HL-60/S4 treated with phorbol 12-myristate 13-acetate at 8.2 ng/mL for 4 days and 3 days (cell line): ENCODE results near the gene ZCCHC17.
"Not testable (repeated sequence)": the region's sequence is repeated elsewhere in the genome, so short reads cannot be mapped to it uniquely, and the experiment has no call there.

Experiments used
- in situ Hi-C: fragments of 300-500 bp; cut with MboI; formaldehyde crosslinking; loops from 2 replicates; pipeline ENCODE4 v1.15.0; 2022; ENCODE audit warnings: low sequenced_read_pairs

The ZCCHC17 gene, protein sequence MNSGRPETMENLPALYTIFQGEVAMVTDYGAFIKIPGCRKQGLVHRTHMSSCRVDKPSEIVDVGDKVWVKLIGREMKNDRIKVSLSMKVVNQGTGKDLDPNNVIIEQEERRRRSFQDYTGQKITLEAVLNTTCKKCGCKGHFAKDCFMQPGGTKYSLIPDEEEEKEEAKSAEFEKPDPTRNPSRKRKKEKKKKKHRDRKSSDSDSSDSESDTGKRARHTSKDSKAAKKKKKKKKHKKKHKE

DNA sequence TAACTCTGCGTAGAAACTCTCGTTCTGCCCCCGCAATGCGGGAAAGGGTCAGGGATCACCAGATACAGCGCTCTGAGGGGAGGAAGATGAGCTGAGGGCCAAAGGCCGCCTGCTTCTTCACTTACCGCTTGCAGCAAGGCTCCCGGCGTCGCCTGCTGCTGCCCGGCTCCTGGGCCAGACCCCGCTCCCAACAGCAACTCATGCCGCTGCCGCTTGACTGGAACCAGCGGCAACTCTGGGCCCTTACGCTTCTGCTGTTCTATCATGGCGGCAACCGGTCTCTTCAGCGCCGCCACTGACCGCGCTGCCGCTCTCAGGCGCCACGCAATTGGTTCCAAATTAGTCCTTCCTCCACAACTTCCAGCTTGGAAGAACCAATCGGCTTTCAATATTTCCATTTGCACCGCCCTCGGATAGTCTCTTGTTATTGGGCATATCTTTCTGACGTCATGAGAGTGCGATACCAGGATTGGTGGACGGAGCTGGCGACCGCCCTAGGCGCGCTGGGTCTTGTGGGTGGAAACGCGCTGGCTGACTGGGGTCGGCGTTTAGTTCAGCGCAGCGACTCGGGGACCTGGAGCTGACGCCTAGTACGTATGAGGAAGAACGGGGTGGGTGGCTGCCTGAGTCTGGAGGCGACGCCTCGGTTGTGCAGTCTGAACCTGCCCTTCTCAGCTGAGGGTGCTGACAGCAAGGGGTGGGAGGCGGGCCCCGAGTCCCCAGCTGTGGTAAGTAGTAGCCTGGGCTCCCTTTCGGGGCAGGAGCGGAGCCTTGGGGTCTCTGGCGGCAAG, at the start of gene ZCCHC17, which contains the start of gene SNRNP40:
ZCCHC17 (plus strand) TSS at position 547 of the 791 bp plus-strand sequence. CDS start 13,067 bp downstream, outside the sequence.
SNRNP40 (minus strand) TSS at position 303 of the 791 bp plus-strand sequence; CDS start at position 266, 37 bp downstream.
- in situ Hi-C loops, result no loop called here

DNA sequence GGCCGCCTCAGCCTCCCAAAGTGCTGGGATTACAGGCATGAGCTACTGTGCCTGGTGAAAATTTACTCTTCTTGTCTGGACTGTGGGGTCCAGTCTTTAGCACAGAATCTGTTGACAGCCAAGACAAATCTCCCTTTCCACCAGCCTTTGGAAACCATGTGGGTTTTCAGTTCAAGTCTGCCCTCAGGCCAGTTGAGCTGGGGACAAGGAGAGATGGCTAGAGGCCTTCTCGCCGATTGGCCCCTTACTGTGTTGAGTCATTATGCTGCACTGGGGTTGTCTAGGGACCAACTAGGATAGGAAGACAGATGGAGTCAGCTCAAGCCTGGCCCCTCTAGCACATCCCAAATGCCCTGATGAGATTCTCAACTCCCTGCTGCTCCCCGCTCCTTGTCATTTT, 48.6 kb upstream of the ZCCHC17 start:
- in situ Hi-C loops, result no loop called here

DNA sequence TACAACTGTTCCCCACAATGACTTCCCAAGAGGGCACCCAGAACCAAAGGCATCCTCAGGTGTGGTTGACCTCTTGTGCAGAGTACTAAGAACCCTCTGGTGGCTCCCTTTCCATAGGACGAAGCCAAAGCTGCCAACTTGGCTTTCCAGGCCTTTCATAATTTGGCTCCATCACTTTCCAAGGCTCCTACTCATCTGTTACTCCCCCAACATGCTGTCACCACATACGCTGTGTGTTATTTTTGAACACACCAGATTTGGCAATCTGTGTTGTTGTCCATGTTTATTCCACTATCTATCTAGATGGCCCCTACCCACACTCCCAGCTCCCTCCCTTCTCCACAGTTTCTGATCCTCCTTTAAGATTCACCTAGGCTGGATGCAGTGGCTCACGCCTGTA, 47.0 kb upstream of the ZCCHC17 start:
- in situ Hi-C loops, result no loop called here

DNA sequence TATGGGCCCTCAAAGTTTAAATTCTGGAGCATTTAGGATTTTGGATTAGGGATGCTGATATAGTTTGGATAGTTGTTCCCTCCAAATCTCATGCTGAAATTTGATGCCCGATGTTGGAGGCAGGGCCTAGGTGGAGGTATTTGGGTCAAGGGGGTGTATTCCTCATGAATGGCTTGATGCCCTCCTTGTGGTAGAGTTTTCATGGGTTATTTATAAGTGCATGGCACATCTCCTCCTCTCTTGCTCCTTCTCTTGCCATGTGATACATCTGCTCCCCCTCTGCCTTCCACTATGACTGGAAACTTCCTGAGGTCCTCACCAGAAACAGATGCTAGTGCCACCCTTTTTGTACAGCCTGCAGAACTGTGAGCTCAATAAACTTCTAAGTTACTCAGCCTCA, 39.6 kb upstream of the ZCCHC17 start:
- in situ Hi-C loops, result no loop called here

DNA sequence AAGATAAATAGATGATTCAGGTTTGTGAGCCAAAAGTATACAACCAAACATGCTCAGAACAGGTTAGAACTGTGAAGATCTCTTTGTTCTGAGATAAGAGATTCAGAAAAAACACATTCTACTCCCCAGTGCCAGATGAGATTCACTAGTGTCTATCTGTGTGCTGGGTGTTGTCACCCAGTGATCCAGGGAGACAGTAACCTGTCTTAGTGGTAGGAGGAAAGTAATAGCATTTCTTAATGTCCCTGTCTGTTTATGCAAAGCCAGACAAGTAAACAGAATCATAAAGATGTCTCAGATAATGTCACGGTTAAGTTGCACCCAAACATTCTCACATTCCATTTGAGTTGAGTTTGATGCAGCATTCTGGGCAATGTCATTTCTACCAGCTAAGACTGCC, 38.3 kb upstream of the ZCCHC17 start:
- in situ Hi-C loops, result no loop called here

DNA sequence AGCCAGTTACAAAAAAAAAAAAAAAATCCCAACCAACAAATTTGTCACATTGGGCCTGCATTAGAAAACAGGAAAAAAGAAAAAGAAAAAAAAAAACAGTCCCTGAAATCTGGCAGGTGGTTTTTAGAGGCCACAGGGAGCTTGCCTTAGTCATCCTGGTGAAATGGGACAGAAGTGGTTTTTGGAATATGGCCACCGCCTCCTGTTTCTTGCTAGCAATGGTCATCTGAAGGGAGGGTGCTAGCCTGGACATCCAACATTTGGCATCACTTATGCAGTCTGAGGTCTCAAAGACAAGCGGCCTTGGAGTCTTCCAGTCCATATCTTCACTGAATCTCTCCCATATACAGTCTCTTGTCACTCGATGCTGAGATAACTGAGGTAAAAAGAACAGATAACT, 37.1 kb upstream of the ZCCHC17 start:
- in situ Hi-C loops, result no loop called here

DNA sequence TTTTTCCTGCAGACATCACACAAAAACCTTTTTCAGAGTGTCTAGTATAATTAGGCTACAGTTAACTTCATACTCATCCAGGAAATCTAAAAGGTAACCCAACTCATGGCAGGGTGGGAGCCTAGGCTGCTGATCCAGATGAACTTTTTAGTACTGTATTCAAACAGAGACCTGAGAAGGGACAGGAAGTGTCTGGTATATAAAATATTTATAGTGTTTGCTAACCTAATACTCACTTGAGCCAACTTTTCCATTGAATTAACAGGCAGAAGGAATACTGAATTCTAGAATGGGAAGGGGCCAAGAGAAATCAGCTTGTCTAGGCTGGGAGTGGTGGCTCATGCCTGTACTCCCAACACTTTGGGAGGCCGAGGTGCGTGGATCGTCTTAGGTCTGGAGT, 34.9 kb upstream of the ZCCHC17 start:
- in situ Hi-C loops, result no loop called here

DNA sequence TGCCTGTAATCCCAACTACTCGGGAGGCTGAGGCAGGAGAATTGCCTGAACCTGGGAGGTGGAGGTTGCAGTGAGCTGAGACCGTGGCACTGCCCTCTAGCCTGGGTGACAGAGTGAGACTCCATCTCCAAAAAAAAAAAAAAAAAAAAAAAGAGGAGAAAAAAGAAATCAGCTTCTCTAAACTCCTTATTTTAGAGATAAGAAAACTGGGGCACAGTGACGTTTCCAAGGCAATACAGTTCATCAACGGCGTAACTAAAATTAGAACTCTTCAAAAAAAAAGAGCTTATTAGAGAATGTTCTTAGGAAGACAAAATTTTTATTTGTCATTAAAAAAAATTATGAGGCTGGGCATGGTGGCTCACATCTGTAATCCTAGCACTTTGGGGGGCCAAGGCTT, 34.4 kb upstream of the ZCCHC17 start:
- in situ Hi-C loops, result not testable (repeated sequence)

DNA sequence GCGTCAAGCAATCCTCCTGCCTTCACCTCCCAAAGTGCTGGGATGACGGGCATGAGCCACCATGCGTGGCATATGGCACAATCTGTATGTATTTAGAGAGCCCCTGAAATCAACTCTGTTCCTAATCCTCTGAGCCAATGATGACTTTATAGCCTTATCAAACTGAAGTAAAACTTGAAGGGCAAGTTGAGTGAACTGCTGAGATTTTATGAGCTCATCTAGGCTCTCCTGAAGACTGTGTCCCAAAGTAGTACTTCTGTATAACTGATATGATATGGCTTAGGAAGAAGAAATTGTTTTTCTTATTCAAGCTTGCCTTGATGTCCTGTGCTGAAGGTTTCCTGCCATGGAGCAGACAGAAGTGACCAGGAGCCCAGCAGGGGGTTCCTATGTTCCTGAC, 33.4 kb upstream of the ZCCHC17 start:
- in situ Hi-C loops, result no loop called here

DNA sequence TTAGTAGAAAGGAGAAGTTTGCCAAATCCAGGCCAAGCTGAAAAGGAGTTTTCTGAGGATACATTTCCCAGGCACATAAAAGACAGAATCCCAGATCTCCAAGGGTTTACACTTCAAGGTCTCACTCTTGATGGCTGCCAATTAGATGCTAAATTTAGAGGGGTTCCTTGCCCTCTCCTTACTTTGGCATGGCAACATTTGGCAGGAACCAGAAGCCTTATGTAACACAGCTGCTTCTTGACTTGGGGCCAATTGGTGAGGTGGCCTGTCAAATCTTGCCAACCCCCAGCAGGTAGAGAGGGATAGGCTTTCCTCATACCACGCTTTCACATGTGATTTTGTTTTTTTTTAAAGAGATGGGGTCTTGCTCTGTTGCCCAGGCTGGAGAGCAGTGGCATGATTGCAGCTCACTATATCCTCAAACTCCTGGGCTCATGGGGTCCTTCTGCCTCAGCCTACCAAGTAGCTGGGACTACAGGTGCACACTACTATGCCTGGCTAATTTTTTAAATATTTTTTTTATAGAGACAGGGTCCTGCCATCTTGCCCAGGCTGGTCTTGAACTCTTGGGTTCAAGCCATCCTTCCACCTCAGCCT, 31.9 kb upstream of the ZCCHC17 start:
- in situ Hi-C loops, result no loop called here

DNA sequence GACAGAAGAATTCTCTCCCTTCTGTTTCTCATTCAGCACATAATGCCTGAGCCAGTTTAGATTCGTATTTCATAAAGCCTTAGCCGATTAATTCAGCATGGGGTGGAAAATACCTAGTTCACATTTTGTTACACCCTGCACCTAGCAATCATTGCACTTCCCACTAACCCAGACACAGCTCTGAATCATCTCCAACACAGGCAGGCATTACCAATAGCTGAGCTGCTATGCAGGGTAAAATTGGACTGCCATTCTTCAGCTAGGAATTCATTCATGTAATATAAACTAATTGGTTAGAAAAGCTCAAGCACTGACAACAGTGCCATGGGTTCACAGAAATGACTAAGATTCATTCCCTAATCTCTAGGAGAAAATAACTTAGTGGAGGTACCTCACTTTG, 30.3 kb upstream of the ZCCHC17 start:
- in situ Hi-C loops, result no loop called here

DNA sequence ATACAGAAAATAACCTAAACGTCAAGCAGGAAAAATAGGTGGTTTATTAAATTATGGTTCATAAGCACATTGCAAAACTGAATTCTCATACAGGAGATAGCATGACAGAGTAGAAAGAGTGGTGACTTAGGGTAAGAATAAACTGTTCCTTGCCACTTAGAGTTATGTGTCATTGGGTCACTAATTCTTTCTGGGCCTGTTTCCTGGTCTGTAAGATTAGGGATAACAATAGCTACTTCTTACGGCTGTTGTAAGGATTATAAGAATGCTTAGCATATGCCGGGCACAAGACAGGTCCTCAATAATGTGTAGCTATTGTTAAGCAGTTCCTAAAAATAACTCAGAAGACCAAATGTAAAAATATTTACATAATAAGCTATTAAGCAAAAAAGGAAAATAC, 24.5 kb upstream of the ZCCHC17 start:
- in situ Hi-C loops, result no loop called here

DNA sequence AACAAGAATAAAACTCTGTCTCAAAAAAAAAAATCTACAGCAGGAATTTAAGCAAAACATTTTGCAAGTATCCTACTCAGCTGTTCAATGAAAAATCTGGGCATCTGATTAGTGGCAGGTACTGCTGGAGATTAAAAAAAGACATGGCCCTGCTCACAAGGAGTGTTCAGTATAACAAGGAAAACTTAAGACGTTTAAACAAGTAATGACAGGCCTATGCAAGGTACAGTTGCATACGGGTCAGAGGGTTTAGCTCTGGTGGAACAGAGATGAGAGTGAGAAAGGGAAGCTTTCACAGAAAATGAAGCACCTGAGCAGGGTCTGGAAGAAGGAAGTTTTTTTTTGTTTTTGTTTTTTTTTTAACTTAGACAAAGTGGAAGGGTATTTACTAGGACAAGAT, 23.2 kb upstream of the ZCCHC17 start:
- in situ Hi-C loops, result no loop called here

DNA sequence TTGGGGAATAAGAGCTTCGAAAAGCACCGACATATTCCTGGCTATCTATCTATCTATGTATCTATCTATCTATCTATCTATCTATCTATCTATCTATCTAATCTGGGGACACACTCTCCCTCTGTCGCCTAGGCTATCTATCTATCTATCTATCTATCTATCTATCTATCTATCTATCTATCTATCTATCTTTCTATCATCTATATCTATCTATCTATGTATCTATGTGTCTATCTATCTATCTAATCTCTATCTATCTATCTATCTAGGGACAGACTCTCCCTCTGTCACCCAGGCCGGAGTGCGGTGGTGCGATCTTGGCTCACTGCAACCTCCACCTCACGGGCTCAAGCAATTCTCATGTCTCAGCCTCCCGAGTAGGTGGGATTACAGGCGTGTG, 14.4 kb upstream of the ZCCHC17 start:
- in situ Hi-C loops, result not testable (repeated sequence)

DNA sequence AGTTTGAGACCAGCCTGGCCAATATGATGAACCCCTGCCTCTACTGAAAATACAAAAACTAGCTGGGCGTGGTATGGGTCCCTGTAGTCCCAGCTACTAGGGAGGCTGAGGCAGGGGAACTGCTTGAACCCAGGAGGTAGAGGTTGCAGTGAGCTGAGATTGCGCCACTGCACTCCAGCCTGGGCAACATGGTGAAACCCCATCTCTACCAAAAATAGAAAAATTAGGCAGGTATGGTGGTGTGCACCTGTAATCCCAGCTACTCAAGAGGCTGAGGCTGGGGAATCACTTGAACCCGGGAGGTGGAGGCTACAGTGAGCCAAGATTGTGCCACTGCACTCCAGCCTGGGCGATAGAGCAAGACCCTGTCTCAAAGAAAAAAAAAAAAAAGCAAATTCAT, 9.0 kb upstream of the ZCCHC17 start:
- in situ Hi-C loops, result not testable (repeated sequence)

DNA sequence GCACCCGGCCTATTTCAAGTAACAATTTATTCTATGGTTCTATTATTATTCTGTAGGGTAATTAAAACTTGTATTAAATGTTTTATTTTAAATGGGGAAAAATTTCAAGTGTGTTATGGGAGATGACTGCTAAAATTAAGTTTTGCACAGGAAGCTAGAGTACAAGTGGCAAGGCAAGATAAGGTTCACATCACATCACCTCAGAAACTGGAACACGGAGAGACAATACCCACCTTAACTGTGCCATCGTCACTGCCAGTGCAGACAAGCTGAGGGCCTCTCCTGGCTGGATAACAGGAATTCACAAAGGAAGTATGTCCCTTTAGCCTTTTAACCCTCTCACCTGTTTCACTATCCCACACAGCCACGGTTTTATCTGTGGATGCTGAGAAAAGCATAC, 7.8 kb upstream of the ZCCHC17 start:
- in situ Hi-C loops, result no loop called here

DNA sequence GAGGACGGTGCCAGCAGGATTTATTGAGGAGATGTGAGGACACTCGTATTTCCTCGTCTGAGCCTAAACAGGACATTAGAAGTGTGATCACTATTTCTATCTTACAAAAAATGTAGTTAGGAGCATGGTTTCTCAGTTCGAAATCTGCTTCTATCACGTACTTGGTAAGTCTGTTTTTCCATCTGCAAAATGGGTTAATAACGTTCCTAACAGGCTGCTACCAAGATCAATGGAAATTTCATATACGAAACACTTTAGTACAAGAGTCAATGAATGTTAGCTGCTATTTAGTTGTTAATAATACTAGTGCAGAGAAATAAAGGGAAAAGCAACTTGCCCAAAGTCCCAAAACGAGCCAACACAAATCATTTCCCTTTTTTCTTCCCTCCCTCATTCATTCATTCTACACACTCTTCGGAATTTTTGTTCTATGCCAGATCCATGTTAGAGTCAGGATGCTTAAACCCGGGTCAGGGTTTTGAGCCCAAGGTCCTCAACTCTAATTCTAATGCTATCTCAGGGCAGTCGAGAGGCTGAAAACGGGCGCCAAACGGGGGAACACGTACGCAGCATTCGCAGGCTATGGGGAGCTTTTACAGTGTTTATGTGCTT, 852 bp upstream of the ZCCHC17 start:
- in situ Hi-C loops, result no loop called here

DNA sequence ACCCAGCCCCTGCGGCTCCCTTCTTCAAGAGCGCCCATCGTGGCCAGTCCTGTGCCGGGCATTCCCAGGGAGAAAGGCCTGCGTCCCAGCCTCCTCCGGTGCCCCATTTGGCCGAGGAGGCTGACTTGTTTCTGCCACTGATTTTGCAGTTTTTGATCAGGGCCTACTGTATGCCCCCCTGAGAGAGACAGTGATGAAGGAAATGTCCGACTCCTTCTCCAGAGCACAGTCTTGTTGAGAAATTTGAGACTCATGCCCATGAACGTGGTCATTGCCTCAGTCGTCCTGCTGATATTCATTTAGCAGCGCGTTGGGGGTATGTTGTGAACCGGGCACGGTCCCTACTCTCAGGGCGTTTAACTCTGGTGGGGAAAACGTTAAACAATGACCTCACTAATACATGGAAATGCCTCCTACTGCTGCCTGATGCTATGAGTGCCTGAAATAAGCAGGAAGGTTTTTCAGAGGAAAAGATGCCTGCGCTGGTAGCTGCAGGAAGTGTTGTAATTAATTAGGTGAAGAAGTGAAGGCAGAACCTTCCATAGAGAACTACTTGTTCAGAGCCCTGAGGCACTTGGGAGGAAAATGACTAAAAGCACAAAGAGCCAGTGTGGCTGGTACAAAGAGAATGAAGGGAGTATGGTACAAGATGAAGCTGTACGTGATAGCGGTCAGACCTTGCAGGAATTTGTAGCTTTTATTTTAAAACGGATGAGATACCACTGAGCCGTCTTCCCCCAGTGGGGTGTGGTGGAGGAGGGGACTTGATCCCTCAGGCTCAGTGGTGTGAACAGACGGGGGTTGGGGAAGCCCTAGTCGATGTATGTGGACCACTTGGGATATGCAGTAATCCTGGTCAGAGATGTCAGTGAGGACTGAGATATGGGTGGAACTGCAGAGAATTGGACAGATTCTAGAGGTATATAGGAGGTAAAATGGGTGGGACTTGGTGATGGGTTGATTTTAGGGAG, 730 bp downstream of the ZCCHC17 start:
- in situ Hi-C loops, result no loop called here

DNA sequence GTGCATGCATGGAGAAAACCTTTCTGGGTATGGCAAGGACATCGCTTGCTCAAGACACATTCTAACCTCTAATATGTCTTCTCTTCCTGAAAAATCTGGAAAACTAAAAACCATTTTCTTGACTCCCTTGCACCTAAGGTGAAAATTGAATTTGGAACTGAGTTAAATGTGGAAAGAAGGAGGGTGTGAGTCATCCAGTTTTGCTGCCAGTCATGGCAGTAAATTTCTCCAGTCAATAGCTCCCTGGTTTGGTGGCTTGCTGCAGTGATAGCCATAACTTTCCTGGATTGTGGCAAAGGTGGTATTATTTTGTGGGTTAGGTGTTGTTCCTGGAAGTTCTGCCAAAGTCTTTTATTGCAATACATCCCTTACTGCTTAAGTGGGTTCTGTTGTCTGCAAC, 2.5 kb downstream of the ZCCHC17 start:
- in situ Hi-C loops, result no loop called here

DNA sequence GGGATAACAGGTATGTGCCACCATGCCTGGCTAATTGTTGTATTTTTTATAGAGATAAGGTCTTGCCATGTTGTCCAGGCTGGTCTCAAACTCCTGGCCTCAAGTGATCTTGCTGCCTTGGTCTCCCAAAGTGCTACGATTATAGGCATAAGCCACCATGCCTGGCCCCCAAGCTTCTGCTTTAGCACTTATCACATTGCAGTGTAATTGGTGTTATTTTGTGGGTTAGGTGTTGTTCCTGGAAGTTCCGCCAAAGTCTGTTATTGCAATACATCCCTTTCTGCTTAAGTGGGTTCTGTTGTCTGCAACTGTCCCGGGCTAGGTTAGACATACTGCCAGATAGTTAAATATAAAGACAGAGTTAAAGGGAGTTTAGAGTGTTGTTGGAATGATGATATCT, 3.4 kb downstream of the ZCCHC17 start:
- in situ Hi-C loops, result no loop called here
